GOT3 (cell line): ENCODE measurements around the gene PPP1R14D.
A peak's percentile ranks its signal among the peaks of the same experiment; 100 is the strongest.
"Not testable (repeated sequence)": the region's sequence is repeated elsewhere in the genome, so short reads cannot be mapped to it uniquely, and the experiment has no call there.

Experiments
- DNase-seq: peaks from one replicate; lab custom pipeline; 2025; ENCODE audit warnings: mixed read lengths; lab: John Stamatoyannopoulos, UW

The PPP1R14D gene

GRCh38 chr15:40828447-40829036 is at the start of gene PPP1R14D:
PPP1R14D (minus strand) TSS chr15:40828708; CDS start chr15:40828641, 67 bp downstream.
- DNase-seq: no peak

- DNase-seq: no peak
Observed at GRCh38 chr15:40877694-40878093, 49.2 kb upstream of the PPP1R14D start.

GRCh38 chr15:40875991-40876730 is 47.7 kb upstream of the PPP1R14D start:
- no peak for DNase-seq

GRCh38 chr15:40873694-40874561 is 45.4 kb upstream of the PPP1R14D start, which contains the start of gene RHOV:
RHOV (minus strand) TSS chr15:40874234; CDS start chr15:40874139, 95 bp downstream.
- DNase-seq: no peak

- no peak for DNase-seq
Observed at GRCh38 chr15:40872791-40873693, 44.5 kb upstream of the PPP1R14D start.

GRCh38 chr15:40871749-40872617 is 43.5 kb upstream of the PPP1R14D start:
- DNase-seq: no peak

- DNase-seq: no peak
Observed at GRCh38 chr15:40870716-40871115, 42.2 kb upstream of the PPP1R14D start.

GRCh38 chr15:40869686-40870085 is 41.2 kb upstream of the PPP1R14D start:
- DNase-seq: no peak

- DNase-seq: no peak
Observed at GRCh38 chr15:40867199-40867598, 38.7 kb upstream of the PPP1R14D start.

GRCh38 chr15:40863660-40864270 is 35.3 kb upstream of the PPP1R14D start:
- DNase-seq: no peak

GRCh38 chr15:40861147-40861546 is 32.6 kb upstream of the PPP1R14D start:
- DNase-seq: not testable (repeated sequence)

GRCh38 chr15:40859206-40859851 is 30.8 kb upstream of the PPP1R14D start:
- DNase-seq: peak; percentile 18

- no peak for DNase-seq
Observed at GRCh38 chr15:40858706-40859105, 30.2 kb upstream of the PPP1R14D start.

- DNase-seq: peak; percentile 33
Observed at GRCh38 chr15:40857601-40858341, 29.3 kb upstream of the PPP1R14D start.

GRCh38 chr15:40856746-40857145 is 28.2 kb upstream of the PPP1R14D start:
- DNase-seq: no peak

- no peak for DNase-seq
Observed at GRCh38 chr15:40855706-40856234, 27.3 kb upstream of the PPP1R14D start.

GRCh38 chr15:40854161-40854560 is 25.7 kb upstream of the PPP1R14D start:
- no peak for DNase-seq

- DNase-seq: no peak
Observed at GRCh38 chr15:40853241-40853890, 24.9 kb upstream of the PPP1R14D start.
